ENCODE results near the gene SUN1.
"Not testable (repeated sequence)": the region's sequence is repeated elsewhere in the genome, so short reads cannot be mapped to it uniquely, and the experiment has no call there.

SUN1 gene

DNA sequence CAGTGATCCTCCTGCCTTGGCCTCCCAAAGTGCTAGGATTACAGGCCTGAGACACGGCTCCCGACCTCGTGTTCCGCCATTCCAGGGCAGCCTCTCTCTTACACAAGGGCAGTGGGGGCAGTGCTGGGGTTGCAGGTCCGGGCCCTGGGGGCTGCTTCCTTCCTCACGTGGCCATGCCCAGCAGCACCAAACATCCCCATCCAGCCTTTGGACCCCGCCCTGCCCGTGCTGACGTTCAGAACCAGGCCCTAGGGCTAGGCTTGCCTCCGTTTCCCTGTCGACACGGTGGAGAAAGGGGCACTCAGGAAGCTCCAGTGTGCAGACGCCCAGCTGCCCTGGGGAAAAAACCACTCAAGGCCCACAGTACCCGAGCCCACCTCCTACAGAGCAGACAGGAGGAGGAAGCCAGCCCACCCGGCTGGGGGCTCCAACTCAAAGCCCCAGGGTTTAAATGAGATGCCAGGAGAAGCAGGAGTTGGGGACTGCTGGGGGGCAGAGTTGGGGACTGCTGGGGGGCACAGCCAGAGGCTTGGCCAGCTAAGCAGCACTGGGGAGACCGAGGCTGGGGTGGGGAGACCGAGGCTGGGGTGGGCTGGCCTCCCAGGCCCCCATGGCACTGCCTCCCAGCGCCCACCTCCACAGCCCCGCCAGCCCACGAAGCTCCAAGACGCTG, 86.3 kb downstream of the SUN1 start:
- no peak overlapping the region for H3K27ac ChIP-seq (ENCODE audit: low read depth, low read length)
- H3K9me3 ChIP-seq (ENCODE audit: control insufficient read depth, insufficient read depth, low read depth, low read length): no peaks in the 10 kb centered on the region
- H3K36me3 ChIP-seq (ENCODE audit: control insufficient read depth, insufficient read depth, low read length): no peaks in the 10 kb centered on the region
- no peaks in the 10 kb centered on the region for H3K27me3 ChIP-seq (ENCODE audit: control insufficient read depth, insufficient read depth, low read length)
- H3K9ac ChIP-seq (ENCODE audit: low read length): no peak overlapping the region
- H3K4me1 ChIP-seq (ENCODE audit: control insufficient read depth, insufficient read depth, low read length): peaks cover 9% of the 10 kb centered on the region; the same call in 1 of the 2 replicates
- H3K4me3 ChIP-seq (ENCODE audit: low read depth, low read length): no peak overlapping the region

DNA sequence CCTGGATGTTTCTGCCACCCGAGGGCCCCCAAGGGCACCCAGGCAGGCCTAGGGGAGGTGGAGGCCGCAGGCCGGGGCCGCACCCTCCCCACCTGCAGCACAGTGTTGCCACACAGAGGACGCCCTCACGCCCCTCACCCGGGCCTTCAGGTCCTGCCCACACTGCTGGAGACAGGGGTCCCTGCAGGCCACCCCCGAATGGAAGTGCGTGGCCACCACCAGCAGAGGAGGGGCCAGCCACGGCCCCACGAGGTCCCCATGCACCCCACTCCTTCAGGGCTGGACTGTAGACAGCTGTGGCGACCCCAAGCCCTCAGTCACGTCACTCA, 86.8 kb downstream of the SUN1 start:
- no peak overlapping the region for H3K4me3 ChIP-seq (ENCODE audit: low read depth, low read length)
- peaks cover 10% of the 10 kb centered on the region; the same call in 1 of the 2 replicates for H3K4me1 ChIP-seq (ENCODE audit: control insufficient read depth, insufficient read depth, low read length)
- no peaks in the 10 kb centered on the region for H3K27me3 ChIP-seq (ENCODE audit: control insufficient read depth, insufficient read depth, low read length)
- no peak overlapping the region for H3K27ac ChIP-seq (ENCODE audit: low read depth, low read length)
- no peaks in the 10 kb centered on the region for H3K9me3 ChIP-seq (ENCODE audit: control insufficient read depth, insufficient read depth, low read depth, low read length)
- H3K36me3 ChIP-seq (ENCODE audit: control insufficient read depth, insufficient read depth, low read length): no peaks in the 10 kb centered on the region
- no peak overlapping the region for H3K9ac ChIP-seq (ENCODE audit: low read length)

DNA sequence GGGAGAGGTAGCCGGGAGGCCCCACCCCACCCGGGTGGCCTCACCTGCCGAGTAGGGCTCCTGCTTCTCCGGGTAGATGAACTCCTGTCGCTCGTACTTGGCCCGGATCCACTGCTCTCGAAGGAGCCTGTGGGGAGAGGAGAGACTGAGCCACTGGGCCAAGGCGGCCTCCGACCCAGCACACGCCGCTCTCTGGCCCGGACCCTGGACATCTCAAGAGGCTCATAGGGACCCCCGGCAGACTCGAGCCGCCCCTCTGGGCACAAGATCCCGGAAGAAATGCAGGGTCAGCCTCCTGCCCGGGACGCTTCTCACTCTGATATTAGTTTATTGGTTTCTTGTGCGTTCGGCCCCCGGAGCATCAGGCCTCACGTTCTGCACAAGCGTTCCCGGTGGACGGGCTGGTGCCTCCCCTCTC, 87.7 kb downstream of the SUN1 start:
- no peaks in the 10 kb centered on the region for H3K36me3 ChIP-seq (ENCODE audit: control insufficient read depth, insufficient read depth, low read length)
- no peak overlapping the region for H3K4me3 ChIP-seq (ENCODE audit: low read depth, low read length)
- no peaks in the 10 kb centered on the region for H3K9me3 ChIP-seq (ENCODE audit: control insufficient read depth, insufficient read depth, low read depth, low read length)
- no peaks in the 10 kb centered on the region for H3K27me3 ChIP-seq (ENCODE audit: control insufficient read depth, insufficient read depth, low read length)
- H3K9ac ChIP-seq (ENCODE audit: low read length): no peak overlapping the region
- no peak overlapping the region for H3K27ac ChIP-seq (ENCODE audit: low read depth, low read length)
- H3K4me1 ChIP-seq (ENCODE audit: control insufficient read depth, insufficient read depth, low read length): peaks cover 10% of the 10 kb centered on the region; the same call in 1 of the 2 replicates

DNA sequence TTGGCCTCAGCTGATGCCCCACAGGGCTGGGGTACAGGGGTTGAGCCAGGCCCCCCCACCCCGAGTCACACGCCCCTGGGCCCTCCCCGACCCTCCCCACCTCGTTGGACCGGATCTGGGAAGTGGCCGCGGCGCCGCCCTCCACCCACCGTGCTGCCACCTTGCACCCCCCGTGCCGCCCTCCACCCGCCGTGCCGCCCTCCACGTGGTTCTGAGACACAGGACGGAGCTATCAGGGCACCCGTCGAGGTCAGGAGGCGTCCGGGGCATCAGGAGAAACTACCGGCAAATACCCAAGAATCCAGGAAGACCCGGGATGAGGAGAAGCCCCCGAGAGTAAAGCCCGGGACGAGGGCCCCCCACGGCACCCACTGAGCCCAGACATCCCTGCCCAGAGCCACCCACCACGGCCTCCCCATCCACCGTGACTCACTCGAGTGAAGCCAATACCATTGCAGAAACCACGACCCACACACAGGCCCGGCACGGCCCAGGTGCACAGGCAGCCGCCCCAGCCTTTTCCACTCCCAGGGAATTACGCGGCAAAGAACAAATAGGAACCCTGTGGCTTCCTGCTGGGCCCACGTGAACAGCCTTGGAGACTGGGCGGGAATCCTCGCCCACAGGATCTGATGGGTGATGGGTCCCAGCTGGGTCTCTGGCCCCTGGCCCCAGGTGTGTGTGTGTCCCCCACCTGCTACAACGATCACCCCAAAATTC, 88.2 kb downstream of the SUN1 start:
- Histone ChIP-seq H3K9ac (ENCODE audit: low read length) (no peak overlapping the region), H3K27me3 (ENCODE audit: control insufficient read depth, insufficient read depth, low read length) (no peaks in the 10 kb centered on the region), H3K27ac (ENCODE audit: low read depth, low read length) (no peak overlapping the region), H3K4me1 (ENCODE audit: control insufficient read depth, insufficient read depth, low read length) (peaks cover 10% of the 10 kb centered on the region; the same call in 1 of the 2 replicates), H3K9me3 (ENCODE audit: control insufficient read depth, insufficient read depth, low read depth, low read length) (no peaks in the 10 kb centered on the region), H3K4me3 (ENCODE audit: low read depth, low read length) (no peak overlapping the region), H3K36me3 (ENCODE audit: control insufficient read depth, insufficient read depth, low read length) (no peaks in the 10 kb centered on the region)

DNA sequence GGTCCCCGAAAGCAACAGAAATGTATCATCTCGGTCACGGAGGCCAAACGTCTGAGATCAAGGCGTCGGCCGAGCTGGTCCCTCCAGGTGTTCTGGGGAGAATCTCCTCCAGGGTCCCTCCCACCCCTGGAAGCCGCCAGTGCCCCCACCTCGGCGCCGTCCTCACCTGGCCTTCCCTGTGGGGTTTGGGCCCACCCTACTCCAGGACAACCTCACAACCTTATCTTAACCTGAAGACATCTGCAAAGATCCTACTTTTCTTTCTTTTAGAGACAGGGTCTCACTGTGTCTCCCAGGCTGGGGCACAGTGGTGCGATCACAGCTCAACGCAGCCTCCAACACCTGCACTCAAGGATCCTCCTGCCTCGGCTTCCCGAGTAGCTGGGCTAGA, 88.8 kb downstream of the SUN1 start:
- Histone ChIP-seq H3K4me3 (ENCODE audit: low read depth, low read length) (no peak overlapping the region), H3K36me3 (ENCODE audit: control insufficient read depth, insufficient read depth, low read length) (no peaks in the 10 kb centered on the region), H3K4me1 (ENCODE audit: control insufficient read depth, insufficient read depth, low read length) (peaks cover 10% of the 10 kb centered on the region; the same call in 1 of the 2 replicates), H3K9me3 (ENCODE audit: control insufficient read depth, insufficient read depth, low read depth, low read length) (no peaks in the 10 kb centered on the region), H3K9ac (ENCODE audit: low read length) (no peak overlapping the region), H3K27me3 (ENCODE audit: control insufficient read depth, insufficient read depth, low read length) (no peaks in the 10 kb centered on the region), H3K27ac (ENCODE audit: low read depth, low read length) (no peak overlapping the region)

DNA sequence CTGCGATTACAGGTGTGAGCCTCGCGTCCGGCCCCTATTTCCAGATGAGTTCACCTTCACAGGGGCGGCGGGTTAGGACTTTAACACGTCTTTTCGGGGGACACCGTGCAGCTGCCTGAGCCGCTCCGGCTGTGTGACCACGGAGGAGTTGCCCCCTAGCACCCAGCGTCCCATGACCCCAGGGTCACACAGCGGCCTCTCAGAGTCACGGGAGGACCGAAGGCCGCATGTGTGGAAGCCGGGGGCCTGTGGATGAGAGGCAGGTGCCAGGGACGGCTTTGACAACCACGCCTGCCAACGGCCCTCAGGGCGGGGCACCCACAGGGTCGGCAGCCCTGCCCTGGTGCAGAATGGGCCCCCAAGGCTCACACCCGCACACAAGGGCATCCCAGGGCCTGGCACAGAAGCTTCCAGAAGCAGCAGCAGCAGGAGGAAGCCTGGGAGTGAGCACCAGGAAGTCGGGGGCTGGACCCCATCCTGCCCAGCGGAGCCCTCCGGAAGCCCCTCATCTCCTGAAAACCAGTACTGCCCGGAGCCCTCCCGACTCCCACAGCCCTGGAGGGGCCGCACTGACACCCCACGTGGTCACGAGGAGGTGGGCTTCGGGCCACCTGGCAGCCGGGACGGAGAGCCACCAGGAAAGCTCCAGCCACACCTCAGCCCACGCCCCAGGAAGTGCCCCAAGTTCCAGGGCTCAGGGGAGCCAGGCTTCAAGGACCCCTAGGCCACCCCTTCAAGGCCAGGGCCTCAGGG, 89.5 kb downstream of the SUN1 start:
- Histone ChIP-seq H3K27me3 (ENCODE audit: control insufficient read depth, insufficient read depth, low read length) (no peaks in the 10 kb centered on the region), H3K27ac (ENCODE audit: low read depth, low read length) (no peak overlapping the region), H3K36me3 (ENCODE audit: control insufficient read depth, insufficient read depth, low read length) (no peaks in the 10 kb centered on the region), H3K9ac (ENCODE audit: low read length) (no peak overlapping the region), H3K4me1 (ENCODE audit: control insufficient read depth, insufficient read depth, low read length) (peaks cover 10% of the 10 kb centered on the region; the same call in 1 of the 2 replicates), H3K4me3 (ENCODE audit: low read depth, low read length) (no peak overlapping the region), H3K9me3 (ENCODE audit: control insufficient read depth, insufficient read depth, low read depth, low read length) (no peaks in the 10 kb centered on the region)

DNA sequence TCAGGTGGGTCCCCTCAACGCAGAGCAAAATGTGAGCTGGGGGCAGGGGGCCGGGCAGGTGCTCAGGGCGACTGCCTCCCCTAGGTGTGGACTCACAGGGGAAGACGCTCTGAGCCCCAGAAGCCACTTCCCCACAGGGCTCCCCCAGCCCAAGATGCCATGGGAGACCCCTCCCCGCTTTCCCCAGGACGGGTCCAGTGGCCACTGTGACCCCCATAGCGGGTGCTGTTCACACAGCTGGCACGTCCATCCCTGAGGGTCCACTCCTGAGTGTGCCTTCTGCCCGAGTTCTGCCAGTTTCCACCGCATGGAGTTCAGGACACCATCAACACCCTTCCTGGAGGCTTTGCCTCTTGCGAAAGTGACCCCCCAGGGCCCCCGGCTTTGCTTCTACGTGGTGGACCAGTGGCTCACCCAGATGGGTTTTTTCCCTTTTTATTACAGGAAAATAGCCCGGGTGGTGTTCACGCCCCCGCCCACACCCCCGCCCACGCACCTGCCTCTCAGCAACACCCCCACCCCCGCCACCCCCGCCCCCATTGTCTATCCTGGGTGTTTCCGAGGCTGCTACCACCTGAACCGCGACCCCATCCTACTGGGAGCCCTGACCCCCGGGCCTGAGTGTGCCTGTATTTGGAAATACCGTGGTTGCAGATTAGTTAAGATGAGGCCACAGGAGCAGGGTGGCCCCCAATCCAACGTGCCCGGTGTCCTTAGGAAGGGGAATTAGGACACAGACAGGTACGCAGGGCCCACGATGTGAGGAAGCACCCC, 90.2 kb downstream of the SUN1 start:
- no peaks in the 10 kb centered on the region for H3K27me3 ChIP-seq (ENCODE audit: control insufficient read depth, insufficient read depth, low read length)
- no peak overlapping the region for H3K9ac ChIP-seq (ENCODE audit: low read length)
- no peaks in the 10 kb centered on the region for H3K9me3 ChIP-seq (ENCODE audit: control insufficient read depth, insufficient read depth, low read depth, low read length)
- H3K4me1 ChIP-seq (ENCODE audit: control insufficient read depth, insufficient read depth, low read length): peaks cover 10% of the 10 kb centered on the region; the same call in 1 of the 2 replicates
- no peaks in the 10 kb centered on the region for H3K36me3 ChIP-seq (ENCODE audit: control insufficient read depth, insufficient read depth, low read length)
- H3K4me3 ChIP-seq (ENCODE audit: low read depth, low read length): no peak overlapping the region
- H3K27ac ChIP-seq (ENCODE audit: low read depth, low read length): no peak overlapping the region

DNA sequence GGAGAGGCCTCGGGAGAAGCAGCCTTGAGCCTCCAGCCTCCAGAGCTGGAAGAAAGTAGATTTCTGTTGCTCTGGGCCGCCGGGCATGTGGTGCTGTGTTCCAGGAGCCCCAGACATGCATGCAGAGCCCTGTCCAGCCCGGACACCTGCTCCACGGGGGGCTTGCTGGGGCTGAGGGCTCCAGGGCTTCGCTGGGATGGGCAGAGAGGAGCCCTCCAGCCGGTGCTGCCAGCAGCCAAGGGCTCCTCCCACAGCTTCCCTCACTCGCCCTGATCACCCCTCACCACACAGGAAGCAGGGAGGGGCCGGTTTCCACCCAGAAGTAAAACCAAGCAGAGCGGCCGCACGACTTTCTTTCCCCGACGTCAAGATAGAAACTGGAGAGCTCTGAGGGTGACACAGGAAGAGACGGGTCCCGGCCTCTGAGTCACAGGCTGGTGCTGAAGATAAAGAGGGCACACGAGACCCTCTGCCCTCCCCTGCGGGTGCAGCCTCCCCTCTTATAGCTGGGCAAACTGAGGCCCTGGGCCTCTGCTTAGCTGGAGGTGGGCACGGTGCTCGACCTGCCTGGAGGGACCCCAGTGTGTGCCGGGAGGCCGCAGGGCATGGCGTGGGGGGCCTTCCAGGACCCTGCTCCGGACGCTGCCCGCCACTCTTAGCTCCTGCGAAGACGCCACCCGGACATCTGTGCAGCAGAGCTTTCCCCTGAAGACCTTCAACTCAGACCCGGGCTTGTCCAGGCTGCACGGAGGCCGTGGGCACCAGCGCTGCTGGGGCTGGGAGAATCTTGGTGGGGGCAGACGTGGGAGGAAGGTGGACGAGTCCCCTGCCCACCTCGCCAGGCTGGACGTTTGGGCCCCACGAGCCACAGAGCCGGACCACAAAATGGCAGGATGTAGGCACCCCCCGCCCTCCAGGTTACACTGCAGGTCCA, 91.1 kb downstream of the SUN1 start:
- Histone ChIP-seq H3K4me1 (ENCODE audit: control insufficient read depth, insufficient read depth, low read length) (peaks cover 10% of the 10 kb centered on the region; the same call in 1 of the 2 replicates), H3K9ac (ENCODE audit: low read length) (no peak overlapping the region), H3K27me3 (ENCODE audit: control insufficient read depth, insufficient read depth, low read length) (no peaks in the 10 kb centered on the region), H3K36me3 (ENCODE audit: control insufficient read depth, insufficient read depth, low read length) (no peaks in the 10 kb centered on the region), H3K9me3 (ENCODE audit: control insufficient read depth, insufficient read depth, low read depth, low read length) (no peaks in the 10 kb centered on the region), H3K4me3 (ENCODE audit: low read depth, low read length) (no peak overlapping the region), H3K27ac (ENCODE audit: low read depth, low read length) (no peak overlapping the region)

DNA sequence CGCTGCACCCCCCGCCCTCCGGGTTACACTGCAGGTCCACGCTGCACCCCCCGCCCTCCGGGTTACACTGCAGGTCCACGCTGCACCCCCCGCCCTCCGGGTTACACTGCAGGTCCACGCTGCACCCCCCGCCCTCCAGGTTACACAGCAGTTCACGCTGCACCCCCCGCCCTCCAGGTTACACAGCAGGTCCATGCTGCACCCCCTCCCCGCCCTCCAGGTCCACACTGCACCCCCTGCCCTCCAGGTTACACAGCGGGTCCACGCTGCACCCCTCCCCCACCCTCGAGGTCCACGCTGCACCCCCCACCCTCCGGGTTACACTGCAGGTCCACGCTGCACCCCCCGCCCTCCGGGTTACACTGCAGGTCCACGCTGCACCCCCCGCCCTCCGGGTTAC, 91.8 kb downstream of the SUN1 start:
- not testable (repeated sequence) for H3K27me3 ChIP-seq (ENCODE audit: control insufficient read depth, insufficient read depth, low read length); H3K4me1 ChIP-seq (ENCODE audit: control insufficient read depth, insufficient read depth, low read length)

More for the DNA sequence above, 91.8 kb downstream of the SUN1 start:
- not testable (repeated sequence) for H3K9me3 ChIP-seq (ENCODE audit: control insufficient read depth, insufficient read depth, low read depth, low read length); H3K9ac ChIP-seq (ENCODE audit: low read length); H3K4me3 ChIP-seq (ENCODE audit: low read depth, low read length); H3K27ac ChIP-seq (ENCODE audit: low read depth, low read length); H3K36me3 ChIP-seq (ENCODE audit: control insufficient read depth, insufficient read depth, low read length)
